B cell (primary cell): Measurements from ENCODE around the gene GLOD4. TPM values are rescaled to one million over a fixed set of nuclear protein-coding genes. Genes with fewer than 3 reads are reported as not detected.
A peak's percentile ranks its signal among the peaks of the same experiment; 100 is the strongest.

Source experiments
- ATAC-seq: fragments of 200-7000 bp; cut with Tn5 transposase; one replicate; pipeline ENCODE4 v1.10.0; 2021; ENCODE audit warnings: low read depth, mild to moderate bottlenecking, moderate number of reproducible peaks, moderate library complexity
- CTCF ChIA-PET: fragments of 350-600 bp; sonication (Branson Sonifier 250); formaldehyde crosslinking; loops from one replicate; lab custom pipeline; 2021; ENCODE audit warnings: antibody characterized with exemption, inconsistent platforms; lab: Charles Lee
- POLR2A ChIA-PET: fragments of 350-600 bp; sonication (Branson Sonifier 250); formaldehyde crosslinking; loops from one replicate; lab custom pipeline; 2021; ENCODE audit warnings: antibody characterized with exemption; lab: Charles Lee
- DNase-seq: peaks from one replicate; pipeline ENCODE4 v3.0.0; 2013
- H2AFZ ChIP-seq: 2 replicates; pipeline ENCODE4 v1.6.1; 2012; ENCODE audit warnings: mild to moderate bottlenecking, low read depth, low read length; ENCODE audit not compliant: insufficient read depth, poor library complexity, severe bottlenecking
- H3K27ac ChIP-seq, 2 donors: 1 replicate in 1 of 2; 2 replicates in 1 of 2; pipeline ENCODE4 v1.5.1; 2012 to 2013; ENCODE audit warnings: low read length in 2 of 2, mild to moderate bottlenecking in 2 of 2, moderate library complexity in 1 of 2
- H3K27me3 ChIP-seq, 4 experiments: fragments of 200-600 bp in 1 of 4; sonication (generic) in 1 of 4; replicated peaks in 1 of 4; 1 replicate in 2 of 4; 2 replicates in 2 of 4; pipeline versions ENCODE4 v1.6.1 to v1.7.0; 2013 to 2016; ENCODE audit warnings: low read length in 3 of 4, mild to moderate bottlenecking in 2 of 4, mixed read lengths in 1 of 4, moderate library complexity in 1 of 4; ENCODE audit not compliant: insufficient read depth in 4 of 4, control insufficient read depth in 3 of 4; ENCODE audit errors: control extremely low read depth in 1 of 4
- H3K36me3 ChIP-seq, 2 experiments: replicated peaks in 1 of 2; 1 replicate in 1 of 2; 2 replicates in 1 of 2; pipeline versions ENCODE4 v1.6.1 to v1.7.1; 2013; ENCODE audit warnings: low read length in 1 of 2; ENCODE audit not compliant: insufficient read depth in 2 of 2, control insufficient read depth in 1 of 2; ENCODE audit errors: control extremely low read depth in 1 of 2, extremely low read depth in 1 of 2
- H3K4me1 ChIP-seq, 2 donors: fragments of 200-600 bp in 1 of 2; sonication (generic) in 1 of 2; 1 replicate in 1 of 2; 2 replicates in 1 of 2; pipeline versions ENCODE4 v1.5.1 to v1.6.1; 2013 to 2017; ENCODE audit warnings: low read length in 2 of 2; ENCODE audit not compliant: control insufficient read depth in 2 of 2, insufficient read depth in 2 of 2
- H3K4me2 ChIP-seq: replicated peaks from 2 replicates; pipeline ENCODE3; 2012; ENCODE audit warnings: mild to moderate bottlenecking, low read depth, low read length; ENCODE audit not compliant: poor library complexity, severe bottlenecking
- H3K4me3 ChIP-seq, 5 experiments: fragments of 200-600 bp in 1 of 5; sonication (generic) in 1 of 5; 1 replicate in 3 of 5; 2 replicates in 2 of 5; pipeline versions ENCODE4 v1.5.1 to v1.7.0; 2011 to 2016; ENCODE audit warnings: low read length in 4 of 5, mild to moderate bottlenecking in 4 of 5, low read depth in 2 of 5, control low read depth in 1 of 5, moderate library complexity in 1 of 5; ENCODE audit not compliant: insufficient read depth in 1 of 5; ENCODE audit errors: control extremely low read depth in 1 of 5, extremely low read depth in 1 of 5
- H3K79me2 ChIP-seq: fragments of 200-600 bp; sonication (generic); one replicate; pipeline ENCODE4 v1.6.0; 2016; ENCODE audit warnings: low read length; ENCODE audit not compliant: control insufficient read depth, insufficient read depth
- H3K9ac ChIP-seq: fragments of 200-600 bp; sonication (generic); 2 replicates; pipeline ENCODE4 v1.6.1; 2017; ENCODE audit warnings: mild to moderate bottlenecking, low read length, moderate library complexity
- H3K9me3 ChIP-seq, 3 donors: one replicate each; pipeline versions ENCODE4 v1.6.1 to v1.7.1; 2013; ENCODE audit warnings: low read length in 2 of 3; ENCODE audit not compliant: control insufficient read depth in 2 of 3, insufficient read depth in 1 of 3; ENCODE audit errors: control extremely low read depth in 1 of 3
- H4K20me1 ChIP-seq: 2 replicates; pipeline ENCODE4 v1.6.0; 2012; ENCODE audit warnings: mild to moderate bottlenecking, low read length; ENCODE audit not compliant: insufficient read depth, control insufficient read depth, poor library complexity, severe bottlenecking
- H3K27ac Mint-ChIP-seq: one replicate; pipeline ENCODE4 v1.8.0; 2021; ENCODE audit warnings: mixed read lengths
- H3K27me3 Mint-ChIP-seq: one replicate; pipeline ENCODE4 v1.8.0; 2021; ENCODE audit warnings: mixed read lengths
- H3K4me1 Mint-ChIP-seq: one replicate; pipeline ENCODE4 v1.8.0; 2021; ENCODE audit warnings: mixed read lengths
- H3K4me3 Mint-ChIP-seq: one replicate; pipeline ENCODE4 v1.8.0; 2021; ENCODE audit warnings: mixed read lengths
- H3K9me3 Mint-ChIP-seq: one replicate; pipeline ENCODE4 v1.8.0; 2022; ENCODE audit warnings: mixed read lengths; ENCODE audit not compliant: insufficient read depth
- CTCF ChIP-seq: fragments of 200-600 bp; IDR thresholded peaks from one replicate; pipeline ENCODE4 v1.8.0; 2022; ENCODE audit warnings: antibody characterized with exemption, mild to moderate bottlenecking
- EZH2 ChIP-seq: IDR thresholded peaks from 2 replicates; pipeline ENCODE4 v1.6.1; 2012; ENCODE audit warnings: borderline replicate concordance, low read depth, mild to moderate bottlenecking, moderate library complexity, low read length; ENCODE audit not compliant: insufficient read depth, poor library complexity, severe bottlenecking
- WGBS: methylation state at CpG from one replicate; pipeline ENCODE4 v1.1.5; 2013; ENCODE audit warnings: missing lambda C conversion rate; ENCODE audit not compliant: insufficient coverage; 5-methylcytosine and 5-hydroxymethylcytosine counted together
- intact Hi-C: fragments of 100-400 bp; cut with micrococcal nuclease; formaldehyde crosslinking; loops from one replicate; pipeline ENCODE4 v1.10.0; 2022
- polyA plus RNA-seq: library from polyadenylated mRNA; depleted of rRNA; stranded (reverse); fragments of >200 nt; gene quantifications from 2 replicates; pipeline ENCODE4 v1.2.3, GENCODE V29; 2012
- total RNA-seq, 2 donors: library from RNA; stranded (reverse); fragments of 120-200 nt in 1 of 2; gene quantifications; 1 replicate in 1 of 2; 2 replicates in 1 of 2; pipeline versions ENCODE4 v1.2.3 to v1.2.4, GENCODE V29; 2013 to 2022

GLOD4 gene
- total and polyA plus RNA-seq, 2 donors (not counting 1 experiment from before 2014, with no cell fraction given) = 24.0 to 77.4 TPM

- H3K9me3 Mint-ChIP-seq = no peaks in the 10 kb centered on the region
- H3K9me3 ChIP-seq = no peaks in the 10 kb centered on the region
- H3K4me3 ChIP-seq = no peak overlapping the region
- H2AFZ ChIP-seq = no peak overlapping the region
- H3K27me3 ChIP-seq = no peaks in the 10 kb centered on the region
- no peak overlapping the region for H3K27ac Mint-ChIP-seq
- ChIA-PET CTCF (no interaction called here), POLR2A (interaction anchor here (0.7 kb wide), 1 partner anchor 30 kb away, joined by 3 read pairs; no protein-coding TSS in a partner anchor)
- peaks cover 3 to 19% of the 10 kb centered on the region in 2 experiments for H3K36me3 ChIP-seq
- TF ChIP-seq EZH2 (no peak), CTCF (no peak)
- H3K79me2 ChIP-seq = peaks cover 60% of the 10 kb centered on the region
- H3K4me1 ChIP-seq = peaks cover 16 to 20% of the 10 kb centered on the region in 2 donors
- H3K4me3 Mint-ChIP-seq = peak overlapping the region; percentile 59
- H3K4me1 Mint-ChIP-seq = peaks cover 27% of the 10 kb centered on the region
- H4K20me1 ChIP-seq = no peaks in the 10 kb centered on the region
- no peak for ATAC-seq
- H3K9ac ChIP-seq = no peak overlapping the region
- no peak for DNase-seq
- H3K4me2 ChIP-seq = no peak overlapping the region
- WGBS = 68% methylated on average over 3 of the region's 3 CpGs
- no peak overlapping the region for H3K27ac ChIP-seq
- intact Hi-C loops = loop anchor here (5.0 kb wide), 1 partner anchor 198 kb away; no protein-coding TSS in a partner anchor
- no peaks in the 10 kb centered on the region for H3K27me3 Mint-ChIP-seq
Observed at GRCh38 chr17:784143-784542, 2.1 kb upstream of the GLOD4 start.

- H3K4me1 Mint-ChIP-seq = peaks cover 18% of the 10 kb centered on the region
- no peaks in the 10 kb centered on the region for H3K9me3 ChIP-seq
- peaks cover 9% of the 10 kb centered on the region for H4K20me1 ChIP-seq
- H3K27me3 ChIP-seq = no peaks in the 10 kb centered on the region
- no peak overlapping the region for H3K9ac ChIP-seq
- ChIA-PET POLR2A (no interaction called here), CTCF (no interaction called here)
- ATAC-seq (no peak), DNase-seq (no peak)
- WGBS = 96% methylated on average over 4 of the region's 11 CpGs
- peaks cover 64% of the 10 kb centered on the region for H3K79me2 ChIP-seq
- H3K27me3 Mint-ChIP-seq = no peaks in the 10 kb centered on the region
- TF ChIP-seq EZH2 (no peak), CTCF (no peak)
- peaks cover 1 to 46% of the 10 kb centered on the region in 2 experiments for H3K36me3 ChIP-seq
- peaks cover 12 to 16% of the 10 kb centered on the region in 2 donors for H3K4me1 ChIP-seq
- no peak overlapping the region for H3K4me2 ChIP-seq
- intact Hi-C loops = no loop called here
- H3K4me3 ChIP-seq = no peak overlapping the region
- H3K27ac ChIP-seq = no peak overlapping the region
- no peak overlapping the region for H3K4me3 Mint-ChIP-seq
- no peaks in the 10 kb centered on the region for H3K9me3 Mint-ChIP-seq
- H3K27ac Mint-ChIP-seq = no peak overlapping the region
- no peak overlapping the region for H2AFZ ChIP-seq
Observed at GRCh38 chr17:778096-778495, 4.0 kb downstream of the GLOD4 start.
